NCI-H1694 treated with DMSO at 0.1 percent for 48 hours (cell line): ENCODE results near the gene KIAA1586.

Source experiments
- DNase-seq: peaks from one replicate; lab custom pipeline; 2025; lab: John Stamatoyannopoulos, UW

The KIAA1586 gene

GRCh38 chr6:57104336-57104735, 57.8 kb downstream of the KIAA1586 start:
- no peak for DNase-seq
